ENCODE results near the gene HEXA. TPM values are rescaled to one million over a fixed set of nuclear protein-coding genes. Genes with fewer than 3 reads are reported as not detected.
A peak's percentile ranks its signal among the peaks of the same experiment; 100 is the strongest.

HEXA gene
- total RNA-seq, 1 donor from 2014 or later = 123 TPM

DNA sequence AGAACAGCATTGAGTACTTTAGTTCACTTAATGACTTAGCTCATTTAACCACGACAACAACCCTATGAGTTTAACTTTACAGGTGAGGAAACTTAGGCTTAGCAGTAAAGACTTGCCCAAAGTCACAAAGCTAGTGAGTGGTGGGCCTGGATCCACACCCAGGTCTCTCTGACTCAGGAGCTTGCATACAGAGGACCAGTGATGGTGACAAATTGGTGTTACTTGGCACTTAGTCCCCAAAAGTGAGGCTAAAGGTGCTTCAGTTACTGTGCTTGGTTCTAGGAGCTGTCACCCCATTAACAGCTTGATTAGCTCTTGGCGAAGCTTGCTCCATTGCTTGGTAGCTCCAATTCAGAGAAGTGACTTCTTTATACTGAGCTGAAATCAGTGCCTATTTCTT, 61.9 kb downstream of the HEXA start:
- Mint-ChIP-seq H3K4me3 (ENCODE audit: unreplicated experiment) (no peak overlapping the region), H3K27ac (ENCODE audit: unreplicated experiment) (no peak overlapping the region), H3K27me3 (ENCODE audit: unreplicated experiment) (peaks cover 12% of the 10 kb centered on the region), H3K9me3 (ENCODE audit: unreplicated experiment) (no peaks in the 10 kb centered on the region), H3K4me1 (ENCODE audit: unreplicated experiment) (no peaks in the 10 kb centered on the region), H3K36me3 (ENCODE audit: low read depth, unreplicated experiment) (peaks cover under 1% of the 10 kb centered on the region)
- DNase-seq (ENCODE audit: low spot score) = no peak
- TF ChIP-seq, protein P1, sequence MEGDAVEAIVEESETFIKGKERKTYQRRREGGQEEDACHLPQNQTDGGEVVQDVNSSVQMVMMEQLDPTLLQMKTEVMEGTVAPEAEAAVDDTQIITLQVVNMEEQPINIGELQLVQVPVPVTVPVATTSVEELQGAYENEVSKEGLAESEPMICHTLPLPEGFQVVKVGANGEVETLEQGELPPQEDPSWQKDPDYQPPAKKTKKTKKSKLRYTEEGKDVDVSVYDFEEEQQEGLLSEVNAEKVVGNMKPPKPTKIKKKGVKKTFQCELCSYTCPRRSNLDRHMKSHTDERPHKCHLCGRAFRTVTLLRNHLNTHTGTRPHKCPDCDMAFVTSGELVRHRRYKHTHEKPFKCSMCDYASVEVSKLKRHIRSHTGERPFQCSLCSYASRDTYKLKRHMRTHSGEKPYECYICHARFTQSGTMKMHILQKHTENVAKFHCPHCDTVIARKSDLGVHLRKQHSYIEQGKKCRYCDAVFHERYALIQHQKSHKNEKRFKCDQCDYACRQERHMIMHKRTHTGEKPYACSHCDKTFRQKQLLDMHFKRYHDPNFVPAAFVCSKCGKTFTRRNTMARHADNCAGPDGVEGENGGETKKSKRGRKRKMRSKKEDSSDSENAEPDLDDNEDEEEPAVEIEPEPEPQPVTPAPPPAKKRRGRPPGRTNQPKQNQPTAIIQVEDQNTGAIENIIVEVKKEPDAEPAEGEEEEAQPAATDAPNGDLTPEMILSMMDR (IDR thresholded peaks at IDR 0.05; ENCODE audit: unreplicated experiment) = no peak

DNA sequence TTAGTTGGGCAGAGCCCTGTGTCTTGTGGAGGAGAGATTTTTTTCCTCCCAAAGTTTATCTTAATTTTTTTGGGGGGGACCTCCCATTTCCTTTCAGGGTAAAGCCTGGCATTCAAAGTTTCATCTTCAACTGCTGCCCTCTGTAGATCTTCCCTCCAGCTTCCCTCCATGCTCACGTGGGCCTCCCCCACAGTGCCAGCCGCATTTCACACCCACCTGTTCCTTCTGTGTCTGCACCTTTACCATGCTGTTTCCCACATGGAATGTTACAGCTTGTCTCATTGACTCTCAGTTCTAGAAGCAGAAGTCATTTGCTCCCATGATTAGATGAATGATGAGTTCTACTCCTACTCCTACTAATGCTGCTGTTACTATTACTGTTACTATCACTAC, 62.4 kb downstream of the HEXA start:
- no peaks in the 10 kb centered on the region for H3K4me1 Mint-ChIP-seq (ENCODE audit: unreplicated experiment)
- H3K9me3 Mint-ChIP-seq (ENCODE audit: unreplicated experiment) = no peaks in the 10 kb centered on the region
- H3K27me3 Mint-ChIP-seq (ENCODE audit: unreplicated experiment) = peaks cover 10% of the 10 kb centered on the region
- DNase-seq (ENCODE audit: low spot score) = no peak
- TF ChIP-seq, protein P1 (IDR thresholded peaks at IDR 0.05; ENCODE audit: unreplicated experiment) = no peak
- H3K27ac Mint-ChIP-seq (ENCODE audit: unreplicated experiment) = no peak overlapping the region
- no peaks in the 10 kb centered on the region for H3K36me3 Mint-ChIP-seq (ENCODE audit: low read depth, unreplicated experiment)
- H3K4me3 Mint-ChIP-seq (ENCODE audit: unreplicated experiment) = no peak overlapping the region

DNA sequence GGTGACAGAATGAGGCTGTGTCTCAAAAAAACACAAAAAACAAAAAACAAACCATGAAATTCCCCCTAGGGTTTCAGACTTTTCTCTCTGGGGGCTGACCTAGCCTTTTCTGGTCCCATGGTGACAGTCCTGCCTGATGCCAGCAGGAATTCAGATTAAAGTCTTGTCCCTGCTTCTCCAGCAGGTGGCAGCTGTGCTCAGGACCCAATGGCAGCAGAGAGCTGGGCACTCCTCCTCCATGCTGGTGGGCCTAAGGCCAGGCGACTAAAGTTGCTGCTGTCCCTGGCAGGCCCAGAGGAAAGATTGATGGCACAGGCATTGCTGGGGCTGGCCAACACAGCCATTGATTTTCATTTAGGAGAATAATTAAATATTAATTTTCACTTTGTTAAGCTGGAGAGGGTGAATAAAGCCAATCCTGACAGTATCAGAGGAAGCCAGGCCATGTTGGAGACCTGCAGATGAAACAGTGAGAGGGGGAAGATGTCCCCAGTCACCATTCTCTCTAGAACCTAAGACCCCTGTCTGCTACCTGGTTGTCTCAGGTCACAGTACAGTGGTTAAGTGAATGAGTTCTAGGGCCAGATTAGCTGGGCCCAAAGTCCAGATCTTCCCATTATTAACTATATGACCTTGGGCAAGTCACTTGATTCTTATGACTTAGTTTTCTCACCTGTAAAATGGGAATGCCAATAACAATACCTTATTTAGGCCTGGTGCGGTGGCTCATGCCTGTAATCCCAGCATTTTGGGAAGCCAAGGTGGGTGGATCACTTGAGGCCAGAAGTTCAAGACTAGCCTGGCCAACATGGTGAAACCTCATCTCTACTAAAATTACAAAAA, 63.0 kb downstream of the HEXA start:
- TF ChIP-seq, protein P1 (IDR thresholded peaks at IDR 0.05; ENCODE audit: unreplicated experiment) = peak; percentile 69
- no peak overlapping the region for H3K4me3 Mint-ChIP-seq (ENCODE audit: unreplicated experiment)
- no peaks in the 10 kb centered on the region for H3K9me3 Mint-ChIP-seq (ENCODE audit: unreplicated experiment)
- H3K27ac Mint-ChIP-seq (ENCODE audit: unreplicated experiment) = no peak overlapping the region
- DNase-seq (ENCODE audit: low spot score) = peak; percentile 75
- no peaks in the 10 kb centered on the region for H3K36me3 Mint-ChIP-seq (ENCODE audit: low read depth, unreplicated experiment)
- H3K4me1 Mint-ChIP-seq (ENCODE audit: unreplicated experiment) = no peaks in the 10 kb centered on the region
- H3K27me3 Mint-ChIP-seq (ENCODE audit: unreplicated experiment) = peaks cover 10% of the 10 kb centered on the region

DNA sequence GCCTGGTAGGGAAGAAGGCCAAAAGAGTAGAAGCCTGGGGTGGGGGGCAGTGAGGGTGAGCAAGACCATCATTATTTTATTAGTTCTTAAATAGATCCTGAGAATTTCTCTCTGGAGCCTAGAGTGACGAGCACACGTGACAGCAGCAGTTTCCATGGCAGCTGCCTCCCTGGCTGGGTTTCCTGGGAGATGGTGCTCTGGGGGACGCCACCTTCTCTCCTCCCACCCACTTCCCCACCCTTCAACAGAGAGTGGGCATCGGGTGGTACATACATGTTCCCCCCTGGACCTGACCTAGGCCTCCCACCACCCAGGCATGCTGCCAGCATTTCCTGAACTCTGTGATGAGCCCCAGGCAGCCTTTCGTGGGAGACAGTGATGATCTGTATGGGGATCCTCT, 68.8 kb downstream of the HEXA start:
- H3K9me3 Mint-ChIP-seq (ENCODE audit: unreplicated experiment) = no peaks in the 10 kb centered on the region
- no peak overlapping the region for H3K27ac Mint-ChIP-seq (ENCODE audit: unreplicated experiment)
- peaks cover 4% of the 10 kb centered on the region for H3K4me1 Mint-ChIP-seq (ENCODE audit: unreplicated experiment)
- no peak overlapping the region for H3K4me3 Mint-ChIP-seq (ENCODE audit: unreplicated experiment)
- H3K36me3 Mint-ChIP-seq (ENCODE audit: low read depth, unreplicated experiment) = no peaks in the 10 kb centered on the region
- peaks cover 10% of the 10 kb centered on the region for H3K27me3 Mint-ChIP-seq (ENCODE audit: unreplicated experiment)
- DNase-seq (ENCODE audit: low spot score) = no peak
- TF ChIP-seq, protein P1 (IDR thresholded peaks at IDR 0.05; ENCODE audit: unreplicated experiment) = no peak

DNA sequence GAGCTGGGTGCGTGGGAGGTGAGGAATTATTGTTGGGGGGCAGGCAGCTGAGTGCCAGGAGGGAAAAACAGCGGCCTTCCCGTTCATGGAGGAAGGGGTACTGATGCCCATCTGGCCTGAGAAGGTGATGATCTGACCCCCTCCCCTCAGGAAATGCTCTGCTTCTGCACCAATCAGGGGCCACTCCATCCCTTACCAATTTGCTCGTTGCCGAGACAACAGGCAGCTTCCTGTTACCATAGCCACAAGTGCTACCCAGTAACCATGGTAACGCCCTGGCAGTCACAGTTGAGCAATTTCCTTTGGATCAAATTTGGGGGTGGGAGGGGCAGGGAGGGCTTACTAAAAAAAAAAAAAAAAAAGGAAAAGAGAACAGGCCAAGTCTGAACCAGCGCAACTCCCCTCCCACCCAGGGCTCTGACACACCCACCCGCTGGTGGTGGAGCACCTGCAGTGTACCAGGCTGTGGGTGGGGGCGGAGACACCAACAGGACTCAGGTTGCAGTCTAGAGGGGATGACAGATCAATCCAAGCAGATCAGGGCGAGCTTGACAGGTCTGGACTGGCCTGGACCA, 69.5 kb downstream of the HEXA start:
- H3K9me3 Mint-ChIP-seq (ENCODE audit: unreplicated experiment) = no peaks in the 10 kb centered on the region
- H3K27me3 Mint-ChIP-seq (ENCODE audit: unreplicated experiment) = peaks cover 10% of the 10 kb centered on the region
- TF ChIP-seq, protein P1 (IDR thresholded peaks at IDR 0.05; ENCODE audit: unreplicated experiment) = no peak
- peak overlapping the region; percentile 42 for H3K27ac Mint-ChIP-seq (ENCODE audit: unreplicated experiment)
- no peaks in the 10 kb centered on the region for H3K36me3 Mint-ChIP-seq (ENCODE audit: low read depth, unreplicated experiment)
- no peak overlapping the region for H3K4me3 Mint-ChIP-seq (ENCODE audit: unreplicated experiment)
- peak; percentile 58 for DNase-seq (ENCODE audit: low spot score)
- H3K4me1 Mint-ChIP-seq (ENCODE audit: unreplicated experiment) = peaks cover 4% of the 10 kb centered on the region
